Measurements from ENCODE around the gene CCDC87. TPM values are rescaled to one million over a fixed set of nuclear protein-coding genes. Genes with fewer than 3 reads are reported as not detected.

The CCDC87 gene
- total and polyA plus RNA-seq, 4 donors = 0.14 to 0.17 (median 0.14) TPM; not detected in 1

DNA sequence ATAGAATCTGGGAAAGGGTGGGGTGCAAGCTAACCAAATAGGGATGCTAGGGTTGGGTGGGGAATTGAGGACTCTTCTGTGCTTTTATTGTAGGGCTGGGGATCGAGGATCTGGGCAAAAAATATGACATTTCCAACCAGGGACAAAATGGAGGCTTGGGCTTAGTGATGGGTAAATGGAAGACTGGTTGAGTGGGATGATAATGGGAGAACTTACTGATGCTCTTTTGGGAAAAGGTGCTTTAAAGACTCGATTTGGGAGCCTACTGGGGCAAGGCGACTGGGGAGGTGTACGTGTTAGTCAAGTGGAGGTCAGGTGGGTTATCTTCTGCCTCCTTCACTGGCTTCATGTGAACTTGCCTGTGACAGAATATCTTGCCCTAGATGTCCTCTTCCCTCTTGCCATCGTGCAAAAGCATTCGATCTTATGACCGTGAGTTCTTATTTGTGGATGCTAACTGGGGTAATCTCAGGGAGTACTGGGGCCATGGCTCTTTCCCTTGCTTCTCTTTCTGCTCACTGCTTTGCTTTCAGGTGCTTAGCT lies 35.3 kb upstream of the CCDC87 start:
- no peak overlapping the region for H3K9ac ChIP-seq (ENCODE audit: low read depth in 1 of 2, low read length in 2 of 2)
- no peaks in the 10 kb centered on the region for H3K9me3 ChIP-seq (ENCODE audit: control insufficient read depth in 4 of 4, low read length in 3 of 4)
- WGBS = 94% methylated on average over 7 of the region's 7 CpGs
- peaks cover 3 to 4% (median 3%) of the 10 kb centered on the region in 4 donors for H3K4me1 ChIP-seq (ENCODE audit: control insufficient read depth in 4 of 4, insufficient read depth in 4 of 4, low read length in 3 of 4)
- no peak for DNase-seq (ENCODE audit: low spot score)
- H3K36me3 ChIP-seq (ENCODE audit: control insufficient read depth in 4 of 4, insufficient read depth in 3 of 4, low read depth in 1 of 4, low read length in 3 of 4) = peaks cover 17 to 68% (median 51%) of the 10 kb centered on the region in 4 donors
- no peak for TF ChIP-seq TAF1 (conservative IDR thresholded peaks at IDR 0.05)
- no peak for TF ChIP-seq JUND (IDR thresholded peaks at IDR 0.05)
- no peak for TF ChIP-seq REST (IDR thresholded peaks at IDR 0.05)
- TF ChIP-seq GABPA (IDR thresholded peaks at IDR 0.05 in 1 of 2, conservative IDR thresholded peaks at IDR 0.05 in 1 of 2) = no peak
- TF ChIP-seq FOXA2 (IDR thresholded peaks at IDR 0.05) = no peak
- TF ChIP-seq HNF4A (conservative IDR thresholded peaks at IDR 0.05) = no peak
- TF ChIP-seq ZBTB33 (IDR thresholded peaks at IDR 0.05) = no peak
- H3K27ac ChIP-seq (ENCODE audit: low read depth in 1 of 2, low read length in 2 of 2) = no peak overlapping the region
- H3K4me3 ChIP-seq (ENCODE audit: low read depth in 1 of 3, low read length in 3 of 3) = no peak overlapping the region
- no peaks in the 10 kb centered on the region for H3K27me3 ChIP-seq (ENCODE audit: control insufficient read depth in 4 of 4, insufficient read depth in 4 of 4, low read length in 3 of 4)

GRCh38 chr11:66626926-66627325 lies 34.1 kb upstream of the CCDC87 start:
- Histone ChIP-seq H3K9me3 (ENCODE audit: control insufficient read depth in 4 of 4, low read length in 3 of 4) (no peaks in the 10 kb centered on the region), H3K4me1 (ENCODE audit: control insufficient read depth in 4 of 4, insufficient read depth in 4 of 4, low read length in 3 of 4) (peaks cover 3 to 13% (median 11%) of the 10 kb centered on the region in 4 donors), H3K9ac (ENCODE audit: low read depth in 1 of 2, low read length in 2 of 2) (no peak overlapping the region), H3K27ac (ENCODE audit: low read depth in 1 of 2, low read length in 2 of 2) (no peak overlapping the region), H3K27me3 (ENCODE audit: control insufficient read depth in 4 of 4, insufficient read depth in 4 of 4, low read length in 3 of 4) (no peaks in the 10 kb centered on the region), H3K36me3 (ENCODE audit: control insufficient read depth in 4 of 4, insufficient read depth in 3 of 4, low read depth in 1 of 4, low read length in 3 of 4) (peaks cover 17 to 68% (median 53%) of the 10 kb centered on the region in 4 donors), H3K4me3 (ENCODE audit: low read depth in 1 of 3, low read length in 3 of 3) (no peak overlapping the region)
- no peak for DNase-seq (ENCODE audit: low spot score)
- whole genome bisulfite sequencing = 86% methylated on average over 7 of the region's 7 CpGs
- TF ChIP-seq, protein P1, sequence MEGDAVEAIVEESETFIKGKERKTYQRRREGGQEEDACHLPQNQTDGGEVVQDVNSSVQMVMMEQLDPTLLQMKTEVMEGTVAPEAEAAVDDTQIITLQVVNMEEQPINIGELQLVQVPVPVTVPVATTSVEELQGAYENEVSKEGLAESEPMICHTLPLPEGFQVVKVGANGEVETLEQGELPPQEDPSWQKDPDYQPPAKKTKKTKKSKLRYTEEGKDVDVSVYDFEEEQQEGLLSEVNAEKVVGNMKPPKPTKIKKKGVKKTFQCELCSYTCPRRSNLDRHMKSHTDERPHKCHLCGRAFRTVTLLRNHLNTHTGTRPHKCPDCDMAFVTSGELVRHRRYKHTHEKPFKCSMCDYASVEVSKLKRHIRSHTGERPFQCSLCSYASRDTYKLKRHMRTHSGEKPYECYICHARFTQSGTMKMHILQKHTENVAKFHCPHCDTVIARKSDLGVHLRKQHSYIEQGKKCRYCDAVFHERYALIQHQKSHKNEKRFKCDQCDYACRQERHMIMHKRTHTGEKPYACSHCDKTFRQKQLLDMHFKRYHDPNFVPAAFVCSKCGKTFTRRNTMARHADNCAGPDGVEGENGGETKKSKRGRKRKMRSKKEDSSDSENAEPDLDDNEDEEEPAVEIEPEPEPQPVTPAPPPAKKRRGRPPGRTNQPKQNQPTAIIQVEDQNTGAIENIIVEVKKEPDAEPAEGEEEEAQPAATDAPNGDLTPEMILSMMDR (IDR thresholded peaks at IDR 0.05; ENCODE audit: low read depth, low read length, missing input control) = no peak
- no peak for TF ChIP-seq FOXA2 (IDR thresholded peaks at IDR 0.05)
- TF ChIP-seq HNF4G (IDR thresholded peaks at IDR 0.05) = no peak
- TF ChIP-seq GABPA (IDR thresholded peaks at IDR 0.05 in 1 of 2, conservative IDR thresholded peaks at IDR 0.05 in 1 of 2) = no peak
- no peak for TF ChIP-seq MAX (IDR thresholded peaks at IDR 0.05)
- no peak for TF ChIP-seq NR2F2 (IDR thresholded peaks at IDR 0.05)
- no peak for TF ChIP-seq REST (IDR thresholded peaks at IDR 0.05)
- TF ChIP-seq JUND (IDR thresholded peaks at IDR 0.05) = no peak
- no peak for TF ChIP-seq RAD21 (IDR thresholded peaks at IDR 0.05)
- no peak for TF ChIP-seq ZBTB33 (IDR thresholded peaks at IDR 0.05)
- no peak for TF ChIP-seq EGR1 (IDR thresholded peaks at IDR 0.05; ENCODE audit: low read depth in 2 of 2)

Measured in liver (tissue), 9 donors.